HFF-Myc (cell line): ENCODE data around the gene ICAM2.

Source experiments
- DNase-seq: peaks from one replicate; pipeline ENCODE4 v3.0.0-alpha.2; 2011; ENCODE audit warnings: low read depth; ENCODE audit errors: extremely low read depth
- H3K4me3 ChIP-seq: replicated peaks from 2 replicates; pipeline ENCODE4 v1.5.1; 2011; ENCODE audit warnings: low read depth, mild to moderate bottlenecking, control low read depth, low read length
- CTCF ChIP-seq: IDR thresholded peaks from 2 replicates; pipeline ENCODE4 v1.5.1; 2012; ENCODE audit warnings: mild to moderate bottlenecking, low read depth, low read length, control low read depth; ENCODE audit errors: missing control alignments

The ICAM2 gene

DNA sequence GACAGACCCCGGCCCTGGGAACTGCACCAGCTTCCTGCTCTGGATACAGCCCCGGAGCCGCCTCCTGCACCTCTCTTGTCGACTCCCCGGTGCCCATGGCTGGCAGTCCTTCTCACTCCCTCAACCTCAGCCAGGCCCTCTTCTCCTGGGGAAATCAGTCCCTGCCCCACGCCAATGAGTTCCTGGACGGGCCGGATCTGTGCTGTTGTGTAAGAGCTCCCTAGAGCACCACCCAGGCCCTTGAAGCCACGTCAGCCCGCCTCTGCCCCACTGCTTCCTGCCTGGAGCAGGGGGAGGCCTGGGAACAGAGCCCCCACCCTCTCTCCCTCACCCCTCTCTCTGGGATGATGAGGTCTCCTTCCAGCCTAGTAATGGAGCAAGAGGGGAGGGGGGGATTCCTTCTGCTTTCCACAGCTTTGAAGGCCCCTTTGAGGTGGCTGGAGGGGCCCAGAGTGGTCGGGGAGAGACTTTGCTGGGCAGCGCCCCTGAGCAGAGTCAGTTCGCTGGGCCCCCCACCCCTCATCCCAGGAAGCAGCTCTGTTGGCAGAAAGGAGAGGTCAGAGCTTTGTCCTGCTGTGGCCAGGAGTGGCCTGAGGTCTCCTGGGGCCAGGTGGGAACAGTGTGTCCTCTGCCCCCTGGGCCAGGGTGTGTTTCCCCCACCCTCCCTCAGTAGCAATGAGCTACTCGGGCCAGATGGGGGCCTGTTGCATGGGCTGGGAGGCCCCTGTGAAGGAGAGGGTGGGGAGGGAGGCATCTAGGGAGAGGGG is 18.5 kb downstream of the ICAM2 start:
- TF ChIP-seq CTCF = no peak
- no peak for DNase-seq
- H3K4me3 ChIP-seq = no peak overlapping the region

- no peak overlapping the region for H3K4me3 ChIP-seq
- no peak for DNase-seq
- no peak for TF ChIP-seq CTCF
These were observed 19.3 kb downstream of the ICAM2 start for GRCh38 chr17:64001091-64001579.

- H3K4me3 ChIP-seq = no peak overlapping the region
- DNase-seq = no peak
- TF ChIP-seq CTCF = no peak
These were observed 20.5 kb downstream of the ICAM2 start for GRCh38 chr17:63999680-64000531.

DNA sequence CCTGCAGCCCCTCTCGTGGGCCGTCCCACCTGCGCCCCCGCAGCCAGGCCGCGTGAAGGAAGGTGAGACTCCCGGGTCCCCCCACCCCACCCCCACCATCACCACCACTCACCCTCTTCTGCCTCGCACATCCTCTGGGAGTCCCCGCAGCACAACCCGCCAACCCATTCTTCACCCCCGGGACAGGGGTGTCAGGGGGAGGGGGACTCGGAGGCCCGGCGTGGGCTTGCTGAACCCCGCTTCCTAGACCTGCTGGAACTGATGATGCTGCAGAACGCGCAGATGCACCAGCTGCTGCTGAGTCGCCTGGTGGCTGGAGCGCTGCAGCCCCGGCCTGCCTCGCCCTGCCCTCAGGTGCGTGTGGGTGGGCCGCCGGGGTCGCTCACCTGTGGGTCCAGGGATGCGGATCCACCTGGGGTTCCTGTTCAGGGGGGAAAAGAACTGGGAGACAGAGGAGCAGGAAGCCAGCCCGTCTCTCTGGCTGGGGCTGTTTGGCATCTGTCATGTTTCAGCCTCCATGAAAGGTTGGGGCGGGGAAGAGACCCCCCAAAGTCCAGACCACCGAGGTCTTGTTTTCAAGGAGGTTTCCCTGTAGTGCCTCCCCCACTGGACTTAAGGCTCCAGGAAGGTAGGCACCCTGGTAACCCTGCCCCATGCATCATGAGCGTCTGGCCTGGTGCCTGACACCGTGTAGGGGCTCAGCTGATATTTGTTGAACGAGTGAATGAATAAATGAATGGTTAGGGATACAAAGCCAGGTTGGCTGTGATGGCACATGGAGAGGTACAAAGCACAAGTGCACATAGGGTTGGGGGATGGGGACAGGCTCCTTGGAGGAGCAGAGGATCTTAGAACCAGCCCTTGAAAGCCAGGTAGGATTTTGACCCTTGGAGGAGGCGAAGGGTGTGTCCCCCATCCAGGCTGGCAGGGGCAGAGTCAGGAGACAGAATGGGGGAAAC is 21.4 kb downstream of the ICAM2 start:
- no peak for TF ChIP-seq CTCF
- no peak for DNase-seq
- H3K4me3 ChIP-seq = peak overlapping the region; percentile 37

DNA sequence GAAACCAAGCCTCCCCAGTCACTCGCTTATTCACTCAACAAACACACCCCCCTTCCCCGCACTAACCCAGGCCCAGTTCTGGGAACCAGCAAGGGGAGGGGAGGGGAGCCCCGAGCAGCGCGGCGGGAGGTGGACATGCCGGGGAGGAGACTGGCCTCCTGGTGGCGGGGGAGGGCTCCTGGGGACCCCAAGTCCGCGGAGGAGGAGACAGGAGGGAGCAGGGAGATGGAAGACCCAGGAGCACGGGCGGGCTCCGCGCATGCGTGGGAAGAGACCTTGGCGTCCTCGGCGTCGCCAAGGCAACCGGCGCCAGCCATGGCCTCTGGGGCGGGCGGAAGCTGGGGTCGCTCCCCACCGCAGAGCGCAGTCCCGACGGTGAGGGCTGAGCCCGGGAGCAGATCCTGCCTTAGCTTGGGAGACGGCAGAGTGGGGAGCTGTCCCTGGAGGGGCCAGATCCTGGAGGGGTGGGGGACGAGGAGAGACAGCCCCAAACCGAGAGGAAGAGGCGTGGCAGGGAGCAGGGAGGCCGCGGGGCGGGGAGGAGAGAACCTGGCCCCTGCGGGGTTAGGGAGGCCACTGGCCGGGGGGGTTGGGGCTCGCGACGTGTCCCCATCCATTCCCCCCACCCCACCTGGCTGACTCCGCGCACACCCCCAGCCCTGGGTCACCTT is 22.2 kb downstream of the ICAM2 start, which contains the start of gene PRR29:
Gene PRR29 (plus strand): TSS at position 302 of the 671 bp plus-strand sequence. CDS start 14 bp downstream, at position 316.
- DNase-seq = no peak
- no peak for TF ChIP-seq CTCF
- peak within 1 kb of the TSS; percentile 37 for H3K4me3 ChIP-seq
